WERI-Rb-1 (cell line): ENCODE data around the gene PPT2.

Source experiments
- DNase-seq: peaks from one replicate; pipeline ENCODE4 v3.0.0-alpha.2; 2020
- H3K27ac ChIP-seq: fragments of 250-450 bp; sonication (Bioruptor Pico); 2 replicates; pipeline ENCODE4 v1.5.1; 2020; ENCODE audit warnings: mild to moderate bottlenecking, moderate library complexity
- H3K27me3 ChIP-seq: fragments of 250-450 bp; sonication (Bioruptor Pico); 2 replicates; pipeline ENCODE4 v1.5.1; 2021; ENCODE audit warnings: mild to moderate bottlenecking, low read depth, moderate library complexity; ENCODE audit not compliant: insufficient read depth, severe bottlenecking
- H3K36me3 ChIP-seq: fragments of 250-450 bp; sonication (Bioruptor Pico); 2 replicates; pipeline ENCODE4 v1.5.1; 2020; ENCODE audit warnings: mild to moderate bottlenecking, moderate library complexity
- H3K4me3 ChIP-seq: 2 replicates; pipeline ENCODE4 v1.5.1; 2011; ENCODE audit warnings: low read depth, mild to moderate bottlenecking, control low read depth, low read length
- H3K9me3 ChIP-seq: fragments of 250-450 bp; sonication (Bioruptor Pico); 2 replicates; pipeline ENCODE4 v1.5.1; 2021; ENCODE audit warnings: mild to moderate bottlenecking, moderate library complexity; ENCODE audit not compliant: severe bottlenecking
- CTCF ChIP-seq: IDR thresholded peaks from 2 replicates; pipeline ENCODE4 v1.5.1; 2011; ENCODE audit warnings: low read depth, mild to moderate bottlenecking, control low read depth, inconsistent platforms, low read length

Gene PPT2

GRCh38 chr6:32109114-32109764, 44.7 kb upstream of the PPT2 start, which contains the start of gene TNXB:
Gene TNXB (minus strand): TSS chr6:32109338. CDS start chr6:32098198, 11,140 bp downstream.
- H3K9me3 ChIP-seq, result no peaks in the 10 kb centered on the region
- no peak for DNase-seq
- H3K36me3 ChIP-seq, result 0 out of 2 replicates have a peak, but pooled peaks cover 3% of the 10 kb centered on the region
- no peak within 1 kb of the TSS for H3K4me3 ChIP-seq
- H3K27ac ChIP-seq, result no peak within 1 kb of the TSS
- H3K27me3 ChIP-seq, result peaks cover 25% of the 10 kb centered on the region
- no peak for TF ChIP-seq CTCF

- peaks cover 25% of the 10 kb centered on the region for H3K27me3 ChIP-seq
- no peak for DNase-seq
- H3K4me3 ChIP-seq, result no peak overlapping the region
- peaks cover 5% of the 10 kb centered on the region for H3K36me3 ChIP-seq
- no peaks in the 10 kb centered on the region for H3K9me3 ChIP-seq
- TF ChIP-seq CTCF, result no peak
- H3K27ac ChIP-seq, result no peak overlapping the region
Measured at GRCh38 chr6:32109765-32110160, 44.2 kb upstream of the PPT2 start.

- DNase-seq, result no peak
- H3K27ac ChIP-seq, result no peak overlapping the region
- H3K4me3 ChIP-seq, result no peak overlapping the region
- peaks cover 11% of the 10 kb centered on the region for H3K36me3 ChIP-seq
- no peak for TF ChIP-seq CTCF
- no peaks in the 10 kb centered on the region for H3K9me3 ChIP-seq
- H3K27me3 ChIP-seq, result peaks cover 25% of the 10 kb centered on the region
Measured at GRCh38 chr6:32110632-32111031, 43.3 kb upstream of the PPT2 start.

- peaks cover 20% of the 10 kb centered on the region for H3K36me3 ChIP-seq
- H3K27me3 ChIP-seq, result peaks cover 24% of the 10 kb centered on the region
- TF ChIP-seq CTCF, result no peak
- no peak for DNase-seq
- no peaks in the 10 kb centered on the region for H3K9me3 ChIP-seq
- no peak overlapping the region for H3K27ac ChIP-seq
- no peak overlapping the region for H3K4me3 ChIP-seq
Measured at GRCh38 chr6:32111424-32112066, 42.4 kb upstream of the PPT2 start.

- no peaks in the 10 kb centered on the region for H3K9me3 ChIP-seq
- no peak overlapping the region for H3K4me3 ChIP-seq
- peaks cover 15% of the 10 kb centered on the region for H3K27me3 ChIP-seq
- H3K36me3 ChIP-seq, result peaks cover 29% of the 10 kb centered on the region
- no peak for DNase-seq
- H3K27ac ChIP-seq, result no peak overlapping the region
- TF ChIP-seq CTCF, result no peak
Measured at GRCh38 chr6:32112431-32112980, 41.4 kb upstream of the PPT2 start.
